K562 (cell line): Measurements from ENCODE around the gene COPS6. TPM values are rescaled to one million over a fixed set of nuclear protein-coding genes. Genes with fewer than 3 reads are reported as not detected.

ENCODE experiments used
- AFF4 ChIP-seq: sonication (generic); formaldehyde crosslinking; IDR thresholded peaks from 2 replicates; pipeline ENCODE4 v1.8.0; 2023; ENCODE audit warnings: mild to moderate bottlenecking, missing genetic modification reagents
- BHLHE40 ChIP-seq: IDR thresholded peaks from 2 replicates; pipeline ENCODE4 v1.6.1; 2011; ENCODE audit warnings: low read length, improper control_type of control experiment
- CBX5 ChIP-seq: IDR thresholded peaks from 2 replicates; pipeline ENCODE4 v1.6.1; 2014; ENCODE audit warnings: low read depth, borderline replicate concordance
- DDX20 ChIP-seq: fragments of 450-650 bp; IDR thresholded peaks from 2 replicates; pipeline ENCODE4 v1.6.1; 2016; ENCODE audit warnings: missing genetic modification characterization, low read depth, mild to moderate bottlenecking, missing compliant biosample characterization, moderate library complexity
- ETV5 ChIP-seq: sonication (generic); formaldehyde crosslinking; IDR thresholded peaks from 2 replicates; pipeline ENCODE4 v1.4.0; 2020; ENCODE audit warnings: low read depth, mild to moderate bottlenecking, missing genetic modification reagents
- FIP1L1 ChIP-seq: fragments of 200-400 bp; formaldehyde crosslinking; IDR thresholded peaks from 2 replicates; pipeline ENCODE4 v1.6.1; 2018; ENCODE audit warnings: mild to moderate bottlenecking, low read depth, low read length; ENCODE audit not compliant: poor library complexity, severe bottlenecking
- HDAC8 ChIP-seq: fragments of 450-650 bp; IDR thresholded peaks from 2 replicates; pipeline ENCODE4 v1.6.1; 2016; ENCODE audit warnings: mild to moderate bottlenecking, missing genetic modification characterization, moderate library complexity, missing compliant biosample characterization
- IFI16 ChIP-seq: fragments of 250-450 bp; sonication (Bioruptor Pico); IDR thresholded peaks from 2 replicates; pipeline ENCODE4 v2.1.2; 2022; ENCODE audit warnings: mild to moderate bottlenecking, inconsistent platforms
- JUN ChIP-seq, 2 experiments: sonication (generic) in 1 of 2; formaldehyde crosslinking in 1 of 2; IDR thresholded peaks; 2 replicates each; pipeline versions ENCODE4 v1.6.1 to v1.8.0; 2012 to 2022; ENCODE audit warnings: borderline replicate concordance in 2 of 2, mild to moderate bottlenecking in 2 of 2, improper control_type of control experiment in 1 of 2, low read depth in 1 of 2, low read length in 1 of 2, missing genetic modification reagents in 1 of 2
- MAX ChIP-seq: sonication (generic); formaldehyde crosslinking; IDR thresholded peaks from 2 replicates; pipeline ENCODE4 v1.9.0; 2022; ENCODE audit warnings: mild to moderate bottlenecking, missing genetic modification reagents
- MEF2A ChIP-seq: IDR thresholded peaks from 2 replicates; pipeline ENCODE4 v1.6.1; 2011; ENCODE audit warnings: low read depth, mild to moderate bottlenecking, low read length, moderate library complexity; ENCODE audit not compliant: control insufficient read depth
- MTA2 ChIP-seq: fragments of 450-650 bp; IDR thresholded peaks from 2 replicates; pipeline ENCODE4 v1.6.1; 2016; ENCODE audit warnings: low read depth
- OTX1 ChIP-seq: fragments of 450-650 bp; formaldehyde crosslinking; IDR thresholded peaks from 2 replicates; pipeline ENCODE4 v1.4.0; 2022; ENCODE audit warnings: mild to moderate bottlenecking
- PCBP2 ChIP-seq: fragments of 200-400 bp; formaldehyde crosslinking; IDR thresholded peaks from 2 replicates; pipeline ENCODE4 v1.6.1; 2018; ENCODE audit warnings: low read length, low read depth, mild to moderate bottlenecking, moderate library complexity; ENCODE audit not compliant: poor library complexity, severe bottlenecking
- SMARCC2 ChIP-seq: fragments of 450-650 bp; IDR thresholded peaks from 2 replicates; pipeline ENCODE4 v1.6.1; 2017; ENCODE audit warnings: antibody characterized with exemption, moderate library complexity, mild to moderate bottlenecking, low read depth
- ZFPM2 ChIP-seq: fragments of 250-450 bp; sonication (Bioruptor Pico); IDR thresholded peaks from 2 replicates; pipeline ENCODE4 v1.5.1; 2022; ENCODE audit warnings: mild to moderate bottlenecking
- ZNF140 ChIP-seq: fragments of 250-450 bp; sonication (Bioruptor Pico); IDR thresholded peaks from 2 replicates; pipeline ENCODE4 v1.8.0; 2021; ENCODE audit warnings: moderate library complexity, mild to moderate bottlenecking, inconsistent platforms
- ZNF699 ChIP-seq: fragments of 250-450 bp; sonication (Bioruptor Pico); IDR thresholded peaks from 2 replicates; pipeline ENCODE4 v1.8.0; 2021; ENCODE audit warnings: mild to moderate bottlenecking, moderate library complexity; ENCODE audit not compliant: insufficient replicate concordance
- ZNF764 ChIP-seq: fragments of 250-450 bp; sonication (Bioruptor Pico); IDR thresholded peaks from 2 replicates; pipeline ENCODE4 v1.4.0; 2020; ENCODE audit warnings: low read depth, mild to moderate bottlenecking, moderate library complexity
- polyA plus RNA-seq, 8 experiments: library from polyadenylated mRNA; depleted of rRNA in 4 of 8; stranded (reverse) in 5 of 8; unstranded in 3 of 8; fragments of >200 nt; fragmentation: Nextera tagmentation in 2 of 8; fragmentation: Illumina TruSeq in 1 of 8; extraction: Ambion mirVana in 2 of 8; extraction: Trizol in 1 of 8; gene quantifications; 2 replicates each; pipeline versions ENCODE4 v1.2.1 to v1.2.3, GENCODE V29; 2011 to 2014; ENCODE audit warnings: inconsistent platforms in 1 of 8, missing spikeins in 1 of 8
- total RNA-seq, 7 experiments: library from RNA; depleted of rRNA in 6 of 7; stranded (reverse); fragments of >200 nt in 6 of 7; fragmentation: Illumina TruSeq in 2 of 7; extraction: Trizol in 2 of 7; gene quantifications; 2 replicates each; pipeline versions ENCODE4 v1.2.1 to v1.2.3, GENCODE V29; 2011 to 2021; ENCODE audit warnings: low replicate concordance in 1 of 7

COPS6 gene
- total and polyA plus RNA-seq, 9 of the 15 experiments (the other 6 are each of a cell fraction or from before 2014, with no cell fraction given), result 63.0 to 331 (median 168) TPM

- TF ChIP-seq ETV5 (no peak), PCBP2 (no peak), SMARCC2 (no peak), AFF4 (no peak), HDAC8 (tag) (no peak), JUN (IDR thresholded peaks at IDR 0.05; ENCODE audit: borderline replicate concordance, low read depth, low read length) (no peak), JUN (CRISPR knock-in tag; IDR thresholded peaks at IDR 0.05; ENCODE audit: borderline replicate concordance) (no peak), ZNF699 (CRISPR knock-in tag) (no peak), OTX1 (CRISPR knock-in tag) (no peak), DDX20 (tag) (no peak), ZNF140 (CRISPR knock-in tag) (no peak), FIP1L1 (no peak), ZFPM2 (CRISPR knock-in tag) (no peak), MEF2A (no peak), MTA2 (peak; percentile 54; the same call in 1 of the 2 replicates), MAX (CRISPR knock-in tag) (no peak), BHLHE40 (peak; percentile 33; the same call in 1 of the 2 replicates), IFI16 (no peak), CBX5 (no peak), ZNF764 (CRISPR knock-in tag) (0 out of 2 replicates have a peak, but pooled peaks have one; percentile 31)
Measured at GRCh38 chr7:100130608-100131453, 42.1 kb downstream of the COPS6 start (continued).
